ENCODE measurements around the gene LRP5. TPM values are rescaled to one million over a fixed set of nuclear protein-coding genes. Genes with fewer than 3 reads are reported as not detected.

Gene LRP5
- total RNA-seq, 2 donors from 2014 or later: 43.3 to 63.6 TPM

DNA sequence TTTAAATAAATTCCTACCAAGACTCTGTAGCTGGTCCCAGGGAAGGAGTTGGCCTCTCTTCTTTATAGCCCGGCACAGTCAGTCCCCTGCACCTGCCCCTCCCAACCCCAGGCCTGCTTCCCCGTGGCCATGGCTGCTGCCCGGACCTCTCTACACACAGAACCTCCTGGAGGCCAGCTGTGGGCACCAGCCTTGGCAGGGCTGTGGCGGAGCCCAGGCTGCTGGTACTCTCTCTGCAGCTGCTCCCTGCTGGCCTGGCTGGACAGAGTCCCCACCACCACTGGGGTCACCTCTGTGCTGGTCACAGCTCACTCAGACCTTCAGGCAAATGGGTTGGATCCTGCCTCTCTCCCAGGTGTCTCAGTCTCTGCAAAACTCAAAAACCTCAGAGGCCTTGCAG, 69.3 kb downstream of the LRP5 start:
- peaks cover 0 to 2% of the 10 kb centered on the region in 2 donors for H3K36me3 ChIP-seq (replicated peaks in 1 of 2; ENCODE audit: insufficient read depth in 1 of 2, low read depth in 2 of 2)
- peaks cover 34% of the 10 kb centered on the region for H3K4me1 ChIP-seq
- 48 to 59% methylated on average over 3 to 4 of the region's 4 CpGs for WGBS, 2 donors
- no peaks in the 10 kb centered on the region for H3K9me3 ChIP-seq
- DNase-seq (no peak), ATAC-seq (no peak)
- H3K27ac ChIP-seq: peak overlapping the region in 1 of 4 donors; percentile 17
- intact Hi-C loops (cut with DNase I): no loop called here
- no peak for TF ChIP-seq POLR2A (IDR thresholded peaks at IDR 0.05)
- TF ChIP-seq, protein P1, sequence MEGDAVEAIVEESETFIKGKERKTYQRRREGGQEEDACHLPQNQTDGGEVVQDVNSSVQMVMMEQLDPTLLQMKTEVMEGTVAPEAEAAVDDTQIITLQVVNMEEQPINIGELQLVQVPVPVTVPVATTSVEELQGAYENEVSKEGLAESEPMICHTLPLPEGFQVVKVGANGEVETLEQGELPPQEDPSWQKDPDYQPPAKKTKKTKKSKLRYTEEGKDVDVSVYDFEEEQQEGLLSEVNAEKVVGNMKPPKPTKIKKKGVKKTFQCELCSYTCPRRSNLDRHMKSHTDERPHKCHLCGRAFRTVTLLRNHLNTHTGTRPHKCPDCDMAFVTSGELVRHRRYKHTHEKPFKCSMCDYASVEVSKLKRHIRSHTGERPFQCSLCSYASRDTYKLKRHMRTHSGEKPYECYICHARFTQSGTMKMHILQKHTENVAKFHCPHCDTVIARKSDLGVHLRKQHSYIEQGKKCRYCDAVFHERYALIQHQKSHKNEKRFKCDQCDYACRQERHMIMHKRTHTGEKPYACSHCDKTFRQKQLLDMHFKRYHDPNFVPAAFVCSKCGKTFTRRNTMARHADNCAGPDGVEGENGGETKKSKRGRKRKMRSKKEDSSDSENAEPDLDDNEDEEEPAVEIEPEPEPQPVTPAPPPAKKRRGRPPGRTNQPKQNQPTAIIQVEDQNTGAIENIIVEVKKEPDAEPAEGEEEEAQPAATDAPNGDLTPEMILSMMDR (IDR thresholded peaks at IDR 0.05): no peak
- H3K4me3 ChIP-seq: no peak overlapping the region
- no peaks in the 10 kb centered on the region for H3K27me3 ChIP-seq

DNA sequence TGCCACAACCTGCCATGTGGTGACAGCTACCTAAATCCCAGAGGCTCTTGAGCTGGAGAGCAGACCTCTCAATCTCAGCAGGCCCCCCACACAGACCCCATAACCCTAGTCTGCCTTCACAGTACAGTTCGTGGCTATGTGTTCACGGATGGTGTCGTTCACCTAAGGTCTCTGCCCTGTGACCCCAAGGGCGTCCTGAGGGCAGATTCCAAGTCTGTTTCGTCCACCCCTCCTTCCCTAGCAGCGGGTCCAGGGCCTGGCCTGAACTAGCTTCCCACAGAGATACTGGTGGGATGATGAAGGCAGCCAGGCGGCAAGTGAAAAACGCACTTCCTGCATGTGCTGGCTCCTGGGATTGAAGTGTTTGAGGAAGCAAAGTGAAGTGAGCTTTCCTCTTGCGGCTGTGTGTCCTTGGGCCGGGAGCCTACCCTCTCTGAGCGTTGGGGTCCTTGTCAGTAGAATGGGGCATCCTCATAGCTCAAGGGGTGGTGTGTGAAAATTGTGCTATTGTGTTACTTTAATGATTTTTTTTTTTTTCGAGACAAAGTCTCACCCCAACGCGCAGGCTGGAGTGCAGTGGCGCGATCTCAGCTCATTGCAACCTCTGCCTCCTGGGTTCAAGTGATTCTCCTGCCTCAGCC, 70.1 kb downstream of the LRP5 start:
- peaks cover 28% of the 10 kb centered on the region for H3K4me1 ChIP-seq
- DNase-seq (no peak), ATAC-seq (no peak)
- 88 to 89% methylated on average over 11 to 13 of the region's 16 CpGs for WGBS, 2 donors
- intact Hi-C loops (cut with DNase I): no loop called here
- H3K27ac ChIP-seq: no peak overlapping the region
- H3K9me3 ChIP-seq: no peaks in the 10 kb centered on the region
- H3K36me3 ChIP-seq (replicated peaks in 1 of 2; ENCODE audit: insufficient read depth in 1 of 2, low read depth in 2 of 2): peaks cover 0 to 2% of the 10 kb centered on the region in 2 donors
- no peak overlapping the region for H3K4me3 ChIP-seq
- TF ChIP-seq POLR2A (IDR thresholded peaks at IDR 0.05): no peak
- TF ChIP-seq, protein P1 (IDR thresholded peaks at IDR 0.05): no peak
- no peaks in the 10 kb centered on the region for H3K27me3 ChIP-seq

DNA sequence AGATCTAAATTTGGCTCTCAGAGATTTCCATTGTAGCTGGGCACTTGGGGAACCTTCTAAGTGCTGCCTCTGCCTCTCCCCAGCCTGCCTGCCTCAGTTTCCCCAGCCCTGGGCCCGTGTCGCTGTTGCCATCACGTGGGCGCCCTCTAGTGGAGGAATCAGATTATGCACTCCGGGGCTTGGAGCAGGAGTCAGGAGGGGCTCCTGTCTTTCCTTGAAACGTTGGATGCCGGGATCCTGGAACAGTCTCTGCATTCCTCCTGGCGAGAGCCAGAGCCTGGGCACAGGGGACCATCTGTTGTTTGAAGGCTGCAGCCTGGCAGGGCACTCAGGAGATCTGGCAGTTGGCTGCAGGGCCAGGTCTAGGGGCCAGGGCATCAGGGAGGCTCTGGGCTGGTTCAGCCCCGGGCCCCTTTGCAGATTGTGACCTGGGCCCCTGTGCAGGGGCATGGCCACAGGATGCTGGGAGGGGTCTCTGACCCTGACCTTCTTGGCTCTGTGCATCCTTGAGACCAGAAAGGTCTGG, 71.6 kb downstream of the LRP5 start:
- H3K36me3 ChIP-seq (replicated peaks in 1 of 2; ENCODE audit: insufficient read depth in 1 of 2, low read depth in 2 of 2): peaks cover 0 to 2% of the 10 kb centered on the region in 2 donors
- H3K27me3 ChIP-seq: no peaks in the 10 kb centered on the region
- no peak for TF ChIP-seq POLR2A (IDR thresholded peaks at IDR 0.05)
- TF ChIP-seq, protein P1 (IDR thresholded peaks at IDR 0.05): peak; percentile 69 to 89 (median 84)
- no peaks in the 10 kb centered on the region for H3K9me3 ChIP-seq
- DNase-seq: peak; percentile 55 to 74 (median 66)
- no peak overlapping the region for H3K27ac ChIP-seq
- H3K4me3 ChIP-seq: no peak overlapping the region
- 6 to 8% methylated on average over 5 to 9 of the region's 9 CpGs for WGBS, 2 donors
- intact Hi-C loops (cut with DNase I): no loop called here
- ATAC-seq: peak; percentile 34
- peaks cover 23% of the 10 kb centered on the region for H3K4me1 ChIP-seq

DNA sequence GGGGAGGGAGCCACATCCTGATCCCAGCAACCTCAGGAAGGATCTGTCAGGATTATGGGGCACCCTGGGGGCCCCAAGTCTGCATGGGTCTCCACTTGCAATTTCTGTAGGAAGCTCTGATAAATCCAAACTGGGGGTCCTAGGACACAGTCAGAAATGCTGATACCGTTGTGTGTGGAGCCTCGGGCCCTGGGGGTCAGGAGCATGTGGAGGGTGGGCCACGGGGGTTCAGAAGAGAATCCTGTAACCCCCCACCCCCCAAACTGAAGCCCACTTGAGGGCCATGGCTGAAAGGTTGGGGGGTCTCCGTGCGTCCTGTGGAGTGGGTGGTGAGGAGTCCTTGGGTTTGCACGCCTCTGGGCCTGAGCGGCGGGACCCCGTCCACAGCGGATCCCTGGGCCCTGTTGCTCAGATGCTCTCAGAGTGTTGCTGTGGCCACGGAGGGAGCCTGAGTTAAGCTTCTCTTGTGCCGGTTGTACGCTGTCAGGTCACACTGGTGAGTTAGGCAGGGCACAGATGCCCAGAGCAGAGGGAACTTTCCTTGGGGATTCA, 72.2 kb downstream of the LRP5 start:
- H3K36me3 ChIP-seq (replicated peaks in 1 of 2; ENCODE audit: insufficient read depth in 1 of 2, low read depth in 2 of 2): peaks cover 0 to 4% of the 10 kb centered on the region in 2 donors
- H3K27ac ChIP-seq: no peak overlapping the region
- intact Hi-C loops (cut with DNase I): loop anchor here (5.0 kb wide), 1 partner anchor 122 kb away; no protein-coding TSS in a partner anchor

More for the DNA sequence above, 72.2 kb downstream of the LRP5 start:
- no peak for TF ChIP-seq POLR2A (IDR thresholded peaks at IDR 0.05)
- TF ChIP-seq, protein P1 (IDR thresholded peaks at IDR 0.05): no peak
- Histone ChIP-seq H3K27me3 (no peaks in the 10 kb centered on the region), H3K4me3 (no peak overlapping the region), H3K9me3 (no peaks in the 10 kb centered on the region), H3K4me1 (peaks cover 21% of the 10 kb centered on the region)
- 87 to 89% methylated on average over 10 to 13 of the region's 13 CpGs for WGBS, 2 donors
- no peak for DNase-seq
- ATAC-seq: no peak
